Measurements from ENCODE around the gene ESPNL.

GRCh38 chr2:238130111-238130695, 30.1 kb downstream of the ESPNL start:
- no peak for TF ChIP-seq CTCF (optimal IDR thresholded peaks at IDR 0.05 in 1 of 3, IDR thresholded peaks at IDR 0.05 in 1 of 3, conservative IDR thresholded peaks at IDR 0.05 in 1 of 3; ENCODE audit: extremely low read depth in 1 of 3, insufficient read depth in 2 of 3, low read length in 3 of 3)
- TF ChIP-seq EZH2 (IDR thresholded peaks at IDR 0.05; ENCODE audit: low read length), result no peak
